Measurements from ENCODE around the gene CCDC51. TPM values are rescaled to one million over a fixed set of nuclear protein-coding genes. Genes with fewer than 3 reads are reported as not detected.

CCDC51 gene
- total RNA-seq, 1 experiment from 2014 or later, result 59.5 TPM

DNA sequence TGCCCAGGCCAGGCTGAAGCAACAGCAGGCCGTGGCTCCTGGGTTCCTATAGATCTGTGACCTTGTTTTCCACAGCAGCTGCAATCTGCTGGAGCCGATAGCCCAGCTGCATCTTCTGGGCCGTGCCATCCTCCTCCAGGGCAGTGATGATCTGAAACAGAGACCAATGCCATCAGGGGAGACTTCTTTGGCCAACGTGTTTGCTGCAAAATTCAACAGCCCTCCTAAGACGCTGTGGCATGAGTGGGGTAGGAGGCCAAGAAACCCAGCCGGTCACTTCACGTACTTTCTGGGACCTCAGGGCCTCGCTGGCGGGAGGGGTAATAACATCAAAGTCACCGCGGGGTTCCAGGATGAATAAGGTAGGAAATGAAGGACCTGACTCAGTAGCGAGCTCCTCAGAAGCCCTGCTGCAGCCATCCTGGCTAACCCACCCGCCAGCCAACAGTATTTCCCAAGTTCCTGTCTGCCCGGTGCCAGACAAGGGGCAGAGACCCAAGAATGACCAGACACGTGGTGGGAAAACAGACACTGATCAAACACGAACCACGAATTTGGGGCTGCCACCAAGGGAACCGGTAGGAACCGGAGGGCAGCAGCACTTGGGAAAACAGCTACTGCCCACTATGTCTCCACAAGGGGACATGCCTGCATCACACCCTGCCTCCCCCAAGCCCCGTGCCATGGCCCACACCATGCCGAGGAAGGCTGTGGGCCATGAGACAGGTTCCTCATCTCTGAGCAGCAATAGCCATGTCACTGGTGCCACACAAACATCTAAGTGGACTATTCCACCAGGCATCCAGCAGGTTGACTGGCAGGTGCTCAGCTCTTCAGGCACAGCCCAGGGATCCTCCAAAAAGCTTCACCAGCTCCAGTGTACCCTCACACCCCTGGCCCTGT lies 35.2 kb downstream of the CCDC51 start:
- TF ChIP-seq, protein P1, sequence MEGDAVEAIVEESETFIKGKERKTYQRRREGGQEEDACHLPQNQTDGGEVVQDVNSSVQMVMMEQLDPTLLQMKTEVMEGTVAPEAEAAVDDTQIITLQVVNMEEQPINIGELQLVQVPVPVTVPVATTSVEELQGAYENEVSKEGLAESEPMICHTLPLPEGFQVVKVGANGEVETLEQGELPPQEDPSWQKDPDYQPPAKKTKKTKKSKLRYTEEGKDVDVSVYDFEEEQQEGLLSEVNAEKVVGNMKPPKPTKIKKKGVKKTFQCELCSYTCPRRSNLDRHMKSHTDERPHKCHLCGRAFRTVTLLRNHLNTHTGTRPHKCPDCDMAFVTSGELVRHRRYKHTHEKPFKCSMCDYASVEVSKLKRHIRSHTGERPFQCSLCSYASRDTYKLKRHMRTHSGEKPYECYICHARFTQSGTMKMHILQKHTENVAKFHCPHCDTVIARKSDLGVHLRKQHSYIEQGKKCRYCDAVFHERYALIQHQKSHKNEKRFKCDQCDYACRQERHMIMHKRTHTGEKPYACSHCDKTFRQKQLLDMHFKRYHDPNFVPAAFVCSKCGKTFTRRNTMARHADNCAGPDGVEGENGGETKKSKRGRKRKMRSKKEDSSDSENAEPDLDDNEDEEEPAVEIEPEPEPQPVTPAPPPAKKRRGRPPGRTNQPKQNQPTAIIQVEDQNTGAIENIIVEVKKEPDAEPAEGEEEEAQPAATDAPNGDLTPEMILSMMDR (IDR thresholded peaks at IDR 0.05; ENCODE audit: insufficient read depth in 1 of 2, low read depth in 1 of 2, low read length in 1 of 2, severe bottlenecking in 1 of 2, unreplicated experiment in 1 of 2), result no peak
- Histone ChIP-seq H3K4me3 (ENCODE audit: low read depth, low read length) (no peak overlapping the region), H3K9me3 (no peaks in the 10 kb centered on the region), H3K36me3 (ENCODE audit: control insufficient read depth, insufficient read depth, low read length) (peaks cover 5% of the 10 kb centered on the region), H3K4me1 (no peaks in the 10 kb centered on the region), H3K27me3 (replicated peaks; ENCODE audit: control insufficient read depth, insufficient read depth, low read length) (no peaks in the 10 kb centered on the region)
- H3K27me3 Mint-ChIP-seq (ENCODE audit: insufficient read depth, unreplicated experiment), result no peaks in the 10 kb centered on the region
- peaks cover 69% of the 10 kb centered on the region for H3K36me3 Mint-ChIP-seq (ENCODE audit: insufficient read depth, unreplicated experiment)
- H3K9me3 Mint-ChIP-seq (ENCODE audit: unreplicated experiment), result no peaks in the 10 kb centered on the region
- H3K4me1 Mint-ChIP-seq (ENCODE audit: low read depth, unreplicated experiment), result peaks cover 7% of the 10 kb centered on the region
- intact Hi-C loops (cut with micrococcal nuclease; ENCODE audit: unreplicated experiment), result no loop called here
- ChIA-PET CTCF (interaction anchor here (12.8 kb wide), 1 partner anchor 30 kb away, joined by 405 read pairs; no protein-coding TSS in a partner anchor), POLR2A (no interaction called here)
- H3K4me3 Mint-ChIP-seq (ENCODE audit: unreplicated experiment), result no peak overlapping the region
- no TSS peak for BruUV-seq (replicated peaks)
- DNase-seq, result peak in 1 of 2 experiments; percentile 23
- no peak overlapping the region for H3K27ac Mint-ChIP-seq (ENCODE audit: unreplicated experiment)

DNA sequence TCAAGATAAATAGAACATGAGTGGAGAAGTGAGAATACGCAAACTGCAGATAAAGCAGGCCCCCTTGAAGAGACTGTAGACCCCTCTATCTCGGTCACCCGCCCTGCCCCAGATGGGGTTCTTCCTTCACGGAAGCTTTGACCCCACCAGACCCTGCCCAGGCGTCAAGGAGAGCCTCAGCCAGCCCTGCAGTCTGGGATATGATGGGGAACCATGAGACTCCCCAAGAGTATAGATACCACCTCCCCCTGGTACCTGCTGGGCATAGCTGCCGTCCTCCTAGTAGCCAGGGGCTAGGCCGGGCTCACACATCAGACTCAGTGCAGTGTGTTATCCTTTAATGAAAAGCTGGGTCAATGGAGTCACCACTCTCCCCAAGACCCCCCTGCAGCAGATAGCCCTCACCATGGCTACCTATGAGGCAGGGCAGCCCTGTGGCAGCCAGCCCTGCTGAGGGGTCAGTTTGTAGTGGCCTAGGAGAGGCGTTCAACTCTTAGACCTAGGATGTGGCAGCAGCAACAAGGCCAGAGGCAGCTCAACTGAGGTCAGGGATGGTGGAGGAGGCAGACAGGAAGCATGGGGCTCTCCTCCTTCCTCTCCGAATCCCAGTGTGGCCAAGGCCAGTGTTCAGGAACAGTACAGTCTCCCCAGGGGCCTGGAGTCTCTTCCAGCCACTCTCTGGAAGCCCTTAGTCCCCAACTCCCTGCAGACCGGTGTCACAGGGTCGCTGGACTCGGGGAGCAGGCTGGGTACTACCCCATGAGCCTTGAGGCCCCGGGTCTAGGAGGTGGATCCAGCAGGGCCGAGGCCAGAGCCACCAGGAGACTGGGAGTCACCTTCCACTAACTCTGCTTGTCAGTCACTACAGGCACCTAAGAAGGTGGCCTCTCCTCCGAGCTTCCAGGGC lies 36.1 kb downstream of the CCDC51 start:
- H3K27ac Mint-ChIP-seq (ENCODE audit: unreplicated experiment), result no peak overlapping the region
- peaks cover 11% of the 10 kb centered on the region for H3K4me1 Mint-ChIP-seq (ENCODE audit: low read depth, unreplicated experiment)
- H3K4me1 ChIP-seq, result no peaks in the 10 kb centered on the region
- H3K4me3 ChIP-seq (ENCODE audit: low read depth, low read length), result no peak overlapping the region
- CTCF ChIA-PET, result interaction anchor here (12.8 kb wide), 1 partner anchor 31 kb away, joined by 405 read pairs; no protein-coding TSS in a partner anchor
- peaks cover 74% of the 10 kb centered on the region for H3K36me3 Mint-ChIP-seq (ENCODE audit: insufficient read depth, unreplicated experiment)
- BruUV-seq (replicated peaks), result no TSS peak
- no peak overlapping the region for H3K4me3 Mint-ChIP-seq (ENCODE audit: unreplicated experiment)
- TF ChIP-seq, protein P1 (IDR thresholded peaks at IDR 0.05; ENCODE audit: insufficient read depth in 1 of 2, low read depth in 1 of 2, low read length in 1 of 2, severe bottlenecking in 1 of 2, unreplicated experiment in 1 of 2), result no peak
- no peaks in the 10 kb centered on the region for H3K27me3 ChIP-seq (replicated peaks; ENCODE audit: control insufficient read depth, insufficient read depth, low read length)
- peak in 1 of 2 experiments; percentile 32 for DNase-seq
- H3K36me3 ChIP-seq (ENCODE audit: control insufficient read depth, insufficient read depth, low read length), result peaks cover 5% of the 10 kb centered on the region
- no peaks in the 10 kb centered on the region for H3K9me3 ChIP-seq
- no peaks in the 10 kb centered on the region for H3K27me3 Mint-ChIP-seq (ENCODE audit: insufficient read depth, unreplicated experiment)
- POLR2A ChIA-PET, result no interaction called here
- intact Hi-C loops (cut with micrococcal nuclease; ENCODE audit: unreplicated experiment), result no loop called here
- no peaks in the 10 kb centered on the region for H3K9me3 Mint-ChIP-seq (ENCODE audit: unreplicated experiment)

DNA sequence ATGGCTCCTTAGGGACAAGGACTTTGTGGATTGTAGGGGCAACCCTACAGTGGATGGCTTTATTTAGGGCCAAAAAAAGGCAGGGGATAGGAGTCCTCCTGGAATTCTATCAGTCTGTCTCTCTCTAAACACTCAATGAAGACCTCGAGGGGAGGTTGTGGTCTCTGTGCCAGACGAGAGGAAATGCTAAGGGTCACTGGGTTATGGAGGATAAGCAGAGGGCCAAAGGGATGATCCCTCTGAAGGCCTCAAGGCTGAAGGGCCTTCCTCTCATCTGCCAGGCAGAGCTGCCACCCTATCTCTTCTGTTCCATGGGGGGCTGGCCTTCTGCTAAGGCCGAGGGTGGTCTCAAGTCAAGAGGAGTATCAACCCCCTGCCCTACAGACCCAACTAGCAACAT lies 37.0 kb downstream of the CCDC51 start:
- Histone ChIP-seq H3K36me3 (ENCODE audit: control insufficient read depth, insufficient read depth, low read length) (peaks cover 5% of the 10 kb centered on the region), H3K9me3 (no peaks in the 10 kb centered on the region), H3K4me1 (no peaks in the 10 kb centered on the region), H3K4me3 (ENCODE audit: low read depth, low read length) (no peak overlapping the region), H3K27me3 (replicated peaks; ENCODE audit: control insufficient read depth, insufficient read depth, low read length) (no peaks in the 10 kb centered on the region)
- Mint-ChIP-seq H3K4me1 (ENCODE audit: low read depth, unreplicated experiment) (peaks cover 11% of the 10 kb centered on the region), H3K27ac (ENCODE audit: unreplicated experiment) (no peak overlapping the region), H3K9me3 (ENCODE audit: unreplicated experiment) (no peaks in the 10 kb centered on the region), H3K27me3 (ENCODE audit: insufficient read depth, unreplicated experiment) (no peaks in the 10 kb centered on the region), H3K4me3 (ENCODE audit: unreplicated experiment) (no peak overlapping the region), H3K36me3 (ENCODE audit: insufficient read depth, unreplicated experiment) (peaks cover 69% of the 10 kb centered on the region)
- intact Hi-C loops (cut with micrococcal nuclease; ENCODE audit: unreplicated experiment), result no loop called here
- BruUV-seq (replicated peaks), result no TSS peak
- no peak for DNase-seq
- ChIA-PET POLR2A (no interaction called here), CTCF (interaction anchor here (0.8 to 12.8 kb wide), 2 partner anchors 16 to 32 kb away, joined by 3 to 405 read pairs; no protein-coding TSS in a partner anchor)
- TF ChIP-seq, protein P1 (IDR thresholded peaks at IDR 0.05; ENCODE audit: insufficient read depth in 1 of 2, low read depth in 1 of 2, low read length in 1 of 2, severe bottlenecking in 1 of 2, unreplicated experiment in 1 of 2), result no peak
